ENCODE data around the gene C5orf47. TPM values are rescaled to one million over a fixed set of nuclear protein-coding genes. Genes with fewer than 3 reads are reported as not detected.
A peak's percentile ranks its signal among the peaks of the same experiment; 100 is the strongest.

Gene C5orf47
- total RNA-seq, 1 donor from 2014 or later: 0.11 TPM

DNA sequence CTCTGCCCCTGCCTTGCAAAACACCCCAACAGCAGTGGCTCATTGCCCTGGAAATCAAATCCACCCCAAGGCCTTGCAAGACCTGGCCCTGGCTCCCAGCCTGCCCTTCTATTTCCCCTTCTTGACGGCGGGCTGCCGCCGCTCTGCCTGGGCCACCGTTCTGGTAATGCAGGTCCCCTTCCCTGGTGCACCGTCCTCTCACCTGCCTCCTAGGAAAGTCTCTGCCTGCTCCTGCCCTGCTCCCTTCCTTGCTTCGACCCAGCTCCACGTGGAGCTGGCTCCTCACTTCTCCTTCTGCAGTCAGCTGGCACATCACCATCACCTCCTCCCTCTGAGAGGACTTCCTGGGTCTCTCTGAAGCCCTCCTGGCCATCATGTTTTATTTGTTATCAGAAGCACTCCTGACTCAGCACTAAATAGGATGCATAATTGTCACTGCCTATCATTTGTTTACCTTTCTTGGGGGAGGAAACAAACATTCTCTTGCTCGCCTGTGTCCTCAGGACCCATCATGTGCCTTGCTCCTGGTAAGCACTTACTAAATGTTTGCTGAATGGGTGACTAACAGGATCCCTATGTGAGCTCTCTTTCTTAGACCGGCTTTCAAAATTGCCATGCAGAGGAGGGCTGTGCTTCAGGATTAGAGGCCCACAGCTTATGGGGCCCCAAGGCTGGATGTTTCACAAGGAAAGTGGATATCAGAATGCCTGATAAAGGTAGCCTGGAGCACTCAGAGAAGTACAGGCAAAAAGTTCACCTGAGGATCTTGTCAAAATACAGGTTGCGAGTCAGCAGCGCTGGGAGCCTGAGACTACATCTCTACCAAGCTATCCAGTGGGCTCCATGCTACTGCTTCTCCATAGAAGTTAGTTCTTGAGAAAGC, 19.6 kb upstream of the C5orf47 start:
- no peak for DNase-seq (ENCODE audit: low read depth)

- DNase-seq (ENCODE audit: low read depth): no peak
Observed at GRCh38 chr5:173970878-173971650, 17.9 kb upstream of the C5orf47 start.

- DNase-seq (ENCODE audit: low read depth): no peak
Observed at GRCh38 chr5:173971681-173972345, 17.2 kb upstream of the C5orf47 start.

DNA sequence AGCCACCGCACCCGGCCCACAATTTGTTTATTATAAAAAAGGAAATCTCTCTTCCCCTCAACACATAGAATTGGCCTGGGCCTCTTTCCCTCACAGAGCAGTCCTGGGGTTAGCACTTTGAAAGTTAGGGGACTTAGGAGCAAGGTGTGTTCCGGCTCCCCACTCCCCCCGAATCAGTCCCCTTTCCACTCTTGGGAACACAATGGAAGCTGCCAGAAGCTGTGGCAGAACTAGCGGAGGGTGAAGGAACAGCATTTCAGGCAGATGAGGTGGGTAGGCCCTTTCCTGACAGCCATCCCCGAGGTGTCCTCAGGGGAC, 16.4 kb upstream of the C5orf47 start:
- DNase-seq (ENCODE audit: low read depth): no peak

DNA sequence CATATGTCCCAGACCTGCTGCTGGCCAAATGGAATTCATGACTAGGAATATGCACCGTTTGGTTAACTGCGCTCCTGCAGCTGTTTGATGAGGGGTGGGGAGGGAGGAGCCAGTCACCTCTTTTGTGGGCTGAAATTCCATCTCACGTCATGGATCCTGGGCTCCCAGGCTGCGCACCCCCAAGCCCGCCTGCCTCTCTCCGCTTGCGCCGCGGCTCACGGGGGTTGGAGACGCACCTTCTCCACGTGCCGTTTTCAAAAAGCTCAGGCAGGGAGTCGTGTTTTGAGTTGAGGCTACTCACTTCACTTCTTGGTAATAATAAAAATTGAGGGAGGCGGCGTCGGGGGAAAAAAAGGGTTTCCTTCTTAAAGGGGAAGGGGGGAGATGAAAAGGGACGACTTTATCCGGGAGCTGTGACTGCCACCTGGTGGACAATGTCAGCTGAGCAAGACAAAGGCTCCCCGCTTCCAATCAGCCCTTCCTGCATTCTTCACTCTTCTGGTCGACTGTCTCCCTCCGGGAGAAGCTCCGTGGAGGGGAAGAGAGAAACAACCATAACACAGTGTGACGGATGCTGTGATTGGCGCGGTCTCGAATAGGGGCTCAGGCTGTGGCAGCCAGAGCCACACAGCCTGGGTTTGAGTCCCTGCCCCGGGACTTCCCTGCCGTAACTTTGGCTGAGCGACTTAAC, 15.9 kb upstream of the C5orf47 start:
- peak; percentile 90 for DNase-seq (ENCODE audit: low read depth)

DNA sequence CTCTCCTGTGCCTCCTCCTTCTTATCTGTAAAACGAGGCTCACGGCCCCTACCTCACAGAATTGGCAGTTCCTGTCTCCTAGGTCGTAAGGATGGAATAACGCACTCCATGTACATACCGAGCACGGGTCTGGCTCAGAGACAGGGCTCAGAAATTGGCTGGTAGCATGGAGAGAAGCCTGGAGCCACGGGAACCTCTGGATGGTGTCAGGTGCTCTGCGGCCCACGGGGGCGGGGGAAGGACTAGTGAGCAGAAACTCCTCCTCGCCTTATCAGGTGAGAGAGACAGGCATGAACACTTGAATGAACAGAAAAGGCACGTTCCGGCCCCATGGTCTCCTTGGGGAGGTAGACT, 15.4 kb upstream of the C5orf47 start:
- no peak for DNase-seq (ENCODE audit: low read depth)

DNA sequence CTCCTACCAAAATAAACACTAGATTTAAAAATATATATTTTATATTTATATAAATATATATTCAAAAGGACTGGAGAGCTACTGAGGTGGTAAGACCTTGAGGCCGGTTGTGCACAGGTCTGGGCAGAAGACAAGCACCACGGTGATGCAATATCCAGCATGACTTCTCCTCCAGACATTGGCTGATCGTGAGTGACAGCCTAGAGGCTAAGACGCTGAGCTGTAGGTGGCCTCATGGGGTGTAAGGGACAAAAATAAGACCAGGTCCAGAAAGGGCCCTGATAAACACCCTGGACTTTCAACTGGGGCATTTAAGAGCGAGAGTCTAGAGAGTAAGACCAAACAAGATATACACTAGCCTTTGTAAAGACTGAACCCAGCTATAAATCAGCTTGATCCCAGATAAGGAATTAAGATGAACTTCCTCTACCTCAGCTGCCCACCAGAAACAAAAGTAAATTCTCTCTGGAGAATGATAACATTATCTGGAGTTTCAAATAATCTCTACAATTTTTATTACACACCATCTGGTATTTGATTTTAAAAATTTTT, 14.2 kb upstream of the C5orf47 start:
- DNase-seq (ENCODE audit: low read depth): no peak

- DNase-seq (ENCODE audit: low read depth): no peak
Observed at GRCh38 chr5:173981185-173981761, 7.7 kb upstream of the C5orf47 start.

DNA sequence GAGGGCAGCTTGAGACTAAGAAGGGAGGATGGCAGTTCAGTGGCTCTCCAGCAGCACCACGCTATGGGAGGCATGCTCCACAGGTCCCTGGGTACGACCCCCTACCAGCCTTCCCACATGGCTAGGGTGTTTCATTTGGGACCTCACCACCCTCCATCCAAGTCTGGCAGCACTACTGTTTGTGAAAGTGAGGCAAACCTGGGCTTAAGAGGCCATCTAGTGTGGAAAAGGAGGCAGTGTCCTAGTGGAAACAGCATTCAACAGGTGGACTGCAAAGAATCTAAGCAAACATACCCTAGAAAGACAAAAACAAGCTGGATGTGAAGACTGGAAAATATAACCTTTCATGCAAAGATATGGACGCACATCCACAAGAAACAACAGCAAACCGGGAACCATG, 4.8 kb upstream of the C5orf47 start:
- peak; percentile 37 for DNase-seq (ENCODE audit: low read depth)

DNA sequence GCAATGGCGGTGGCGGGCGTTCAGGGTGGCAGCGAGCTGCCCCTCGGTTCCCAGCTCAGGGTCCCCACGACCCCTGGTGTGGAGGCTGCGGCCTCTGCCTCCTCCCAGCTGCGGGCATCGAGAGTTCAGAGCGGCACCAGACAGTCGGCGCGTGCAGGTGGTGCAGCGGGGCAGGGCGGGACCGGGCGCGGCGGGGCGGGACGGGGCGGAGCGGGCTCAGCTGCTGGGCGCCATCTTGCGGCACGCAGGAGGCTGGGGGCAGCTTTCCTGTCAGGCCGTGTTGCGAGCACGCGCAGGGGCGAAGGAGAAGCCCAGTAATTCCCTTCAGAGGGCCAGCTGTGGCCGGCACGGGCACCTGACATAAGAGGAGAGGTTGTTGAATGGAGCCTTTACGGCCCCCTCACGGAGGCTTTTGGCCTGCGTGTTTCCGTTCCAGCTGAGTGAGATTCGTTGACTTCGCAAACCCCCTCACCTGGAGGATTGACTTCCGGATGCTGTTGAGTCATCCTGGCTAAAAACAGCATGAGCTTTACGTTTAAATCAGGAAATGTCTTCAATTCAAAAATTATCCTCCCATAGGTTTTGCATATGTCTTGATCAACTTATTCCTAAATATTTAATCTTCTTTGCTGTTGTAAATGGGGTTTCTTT, 587 bp downstream of the C5orf47 start:
- no peak for DNase-seq (ENCODE audit: low read depth)

DNA sequence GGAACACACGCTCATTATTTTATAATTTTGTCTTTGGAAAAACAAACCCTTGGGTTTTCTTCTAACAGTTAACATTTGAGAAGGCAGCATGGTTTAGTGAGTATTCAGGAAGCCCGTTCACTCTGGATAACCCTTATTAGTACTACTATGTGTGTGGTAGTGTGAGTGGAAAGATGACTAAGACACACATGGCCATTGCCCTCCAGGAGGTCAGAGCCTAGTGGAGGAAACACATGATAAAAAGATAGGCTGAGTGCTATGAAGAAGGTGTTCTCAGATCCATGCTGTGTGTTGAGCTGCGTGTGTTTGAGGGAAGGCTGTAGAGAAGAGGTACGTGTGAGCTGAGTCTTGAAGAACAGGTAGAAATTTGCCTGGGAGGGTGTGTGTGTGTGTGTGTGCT, 8.4 kb downstream of the C5orf47 start:
- DNase-seq (ENCODE audit: low read depth): no peak

DNA sequence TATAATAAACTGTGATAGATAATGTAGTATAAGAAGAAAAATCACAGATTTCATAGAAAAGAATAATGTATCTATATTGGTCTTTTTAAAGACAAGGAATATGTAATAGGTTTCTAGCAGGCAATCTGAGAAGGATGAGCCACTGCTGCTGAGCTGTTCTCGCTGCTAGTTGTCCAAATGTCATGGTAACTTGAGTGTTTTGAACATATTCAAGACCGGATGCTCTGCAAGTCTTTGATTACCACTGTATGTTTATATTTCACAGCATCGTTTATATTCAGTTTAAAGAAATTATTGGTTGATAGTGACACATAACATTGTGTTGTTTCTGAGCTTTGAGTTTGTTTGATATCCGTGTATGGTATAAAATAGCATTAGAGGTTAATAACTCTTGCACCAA, 9.6 kb downstream of the C5orf47 start:
- peak; percentile 5 for DNase-seq (ENCODE audit: low read depth)

DNA sequence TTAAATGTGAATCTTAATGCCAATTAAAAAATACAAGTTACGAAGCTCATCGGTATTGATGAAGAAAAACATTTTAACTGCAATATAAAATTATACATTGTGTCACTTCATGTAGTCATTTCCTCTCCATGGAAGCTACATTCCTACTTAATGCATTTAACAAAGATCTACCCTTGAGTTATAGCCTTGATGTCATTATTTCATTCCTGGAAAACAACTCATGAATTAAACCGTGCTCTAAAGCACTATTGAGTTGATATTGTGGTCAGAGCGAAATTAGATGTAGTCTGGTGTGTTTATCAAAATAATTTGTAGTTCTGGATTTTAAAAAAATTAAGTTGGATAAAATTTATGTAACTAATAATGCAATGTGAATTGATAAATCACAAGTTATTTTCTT, 11.1 kb downstream of the C5orf47 start:
- no peak for DNase-seq (ENCODE audit: low read depth)

DNA sequence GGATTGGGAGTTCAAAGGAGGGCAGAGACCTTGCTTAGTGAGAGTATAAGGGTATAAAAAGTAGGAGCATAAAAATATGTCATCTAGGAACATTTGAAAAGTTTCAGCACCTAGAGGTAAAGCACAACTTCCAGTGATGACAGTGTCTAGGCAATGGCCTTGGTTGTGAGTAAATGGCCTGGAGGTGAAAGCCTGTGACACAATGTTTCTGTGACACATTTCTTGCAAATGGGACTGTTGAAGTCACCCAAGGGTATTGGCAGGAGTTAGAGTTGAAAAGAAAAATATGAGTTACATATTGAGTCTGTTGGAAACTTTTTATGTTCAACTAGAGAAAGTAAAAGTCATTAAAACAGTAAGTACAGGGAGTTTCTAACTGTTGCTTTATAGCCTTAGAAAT, 14.8 kb downstream of the C5orf47 start:
- no peak for DNase-seq (ENCODE audit: low read depth)

GRCh38 chr5:174008922-174009321, 20.0 kb downstream of the C5orf47 start:
- DNase-seq (ENCODE audit: low read depth): no peak

DNA sequence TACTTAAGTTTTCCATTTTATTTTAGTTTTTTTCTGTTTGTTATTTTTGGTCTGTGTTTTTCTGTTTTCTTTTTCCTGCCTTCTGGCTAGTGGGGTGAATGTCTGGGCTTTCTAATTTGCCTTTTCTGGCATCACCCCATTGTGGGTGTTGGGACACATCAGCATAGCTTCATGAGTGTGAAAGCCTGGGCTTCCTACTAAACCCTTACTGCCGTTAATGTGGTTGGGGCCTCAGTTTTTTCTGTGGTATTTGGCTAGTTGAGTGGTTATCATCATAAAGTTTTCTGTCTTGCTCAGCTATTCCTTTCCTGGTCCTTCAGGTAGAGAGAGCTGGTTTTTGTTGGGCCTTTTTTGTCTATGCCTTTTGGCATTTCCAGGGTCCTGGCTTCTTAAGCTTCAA, 21.4 kb downstream of the C5orf47 start:
- DNase-seq (ENCODE audit: low read depth): no peak

DNA sequence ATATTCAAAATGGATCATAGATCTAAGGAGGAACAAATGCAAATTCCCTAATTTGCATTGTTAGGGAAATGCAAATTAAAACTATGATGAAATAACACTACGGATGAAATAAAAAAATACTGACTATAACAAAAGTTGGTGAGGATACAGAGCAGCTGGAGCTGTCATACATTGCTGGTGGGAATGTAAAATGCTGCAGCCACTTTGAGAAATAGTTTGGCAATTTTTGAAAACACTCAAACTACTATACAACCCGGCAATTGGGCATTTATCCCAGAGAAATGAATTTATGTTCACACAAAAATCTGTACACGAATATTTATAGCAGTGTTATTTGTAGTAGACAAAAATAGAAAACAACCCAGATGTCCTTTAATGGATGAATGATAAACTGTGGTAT, 22.5 kb downstream of the C5orf47 start:
- no peak for DNase-seq (ENCODE audit: low read depth)

DNA sequence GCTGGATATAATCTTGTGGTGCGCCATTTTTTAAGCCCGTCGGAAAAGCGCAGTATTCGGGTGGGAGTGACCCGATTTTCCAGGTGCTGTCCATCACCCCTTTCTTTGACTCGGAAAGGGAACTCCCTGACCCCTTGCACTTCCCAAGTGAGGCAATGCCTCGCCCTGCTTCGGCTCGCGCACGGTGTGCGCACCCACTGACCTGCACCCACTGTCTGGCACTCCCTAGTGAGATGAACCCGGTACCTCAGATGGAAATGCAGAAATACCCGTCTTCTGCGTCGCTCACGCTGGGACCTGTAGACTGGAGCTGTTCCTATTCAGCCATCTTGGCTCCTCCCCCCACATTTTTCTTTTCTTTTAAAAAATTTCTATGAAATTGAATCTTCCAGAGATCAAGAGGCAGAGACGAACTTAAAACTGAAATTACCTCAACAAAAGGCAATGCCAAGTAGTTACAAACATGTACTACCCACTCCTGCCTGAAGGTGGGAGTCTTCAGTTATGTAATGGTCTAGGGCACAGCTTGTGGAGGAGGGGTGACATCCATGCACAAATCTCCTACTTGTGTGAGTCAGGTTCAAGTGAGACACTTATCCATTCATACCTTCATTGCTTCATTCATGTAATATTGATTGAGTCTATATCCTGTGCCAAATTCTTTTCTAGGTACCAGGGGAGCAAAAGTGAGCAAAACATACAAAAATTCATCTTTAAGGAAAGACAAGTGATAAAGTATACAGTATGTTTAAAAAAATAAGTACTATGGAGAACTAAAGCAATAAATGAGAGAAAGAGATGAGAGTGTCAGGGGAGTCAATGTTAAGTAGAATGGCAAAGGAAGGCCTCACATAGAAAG, 31.3 kb downstream of the C5orf47 start:
- peak; percentile 41 for DNase-seq (ENCODE audit: low read depth)

DNA sequence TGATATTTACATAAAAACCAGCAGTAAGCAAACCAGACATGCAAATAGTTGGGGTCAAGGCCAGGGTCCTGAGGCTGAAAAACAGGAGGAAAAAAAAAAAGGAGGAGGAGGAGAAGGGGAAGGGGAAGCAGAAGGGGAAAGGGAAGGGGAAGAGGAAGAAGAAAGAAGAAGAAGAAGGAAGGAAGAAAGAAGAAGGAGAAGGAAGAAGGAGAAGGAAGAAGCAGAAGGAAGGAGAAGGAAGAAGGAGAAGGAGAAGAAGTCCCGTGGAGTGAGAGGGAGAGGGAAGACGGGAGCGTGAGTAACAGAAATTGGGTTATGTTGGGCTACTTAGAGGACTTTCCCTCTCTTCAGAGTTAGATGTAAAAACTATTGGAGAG, 31.9 kb downstream of the C5orf47 start:
- DNase-seq (ENCODE audit: low read depth): no peak

Measured in myocyte (in vitro differentiated cells).